GM12878 (cell line): ENCODE measurements around the gene RGS14. TPM values are rescaled to one million over a fixed set of nuclear protein-coding genes. Genes with fewer than 3 reads are reported as not detected.

Source experiments
- ATAC-seq: fragments of 200-7000 bp; cut with Tn5 transposase; 3 replicates; pipeline ENCODE4 v1.9.1; 2020; ENCODE audit warnings: mild to moderate bottlenecking, moderate library complexity
- BruUV-seq: library from RNA; stranded (reverse); fragments of 400-500 nt; replicated peaks from 2 replicates; lab custom pipeline; 2021; lab: Mats Ljungman, UMichigan
- CTCF ChIA-PET: fragments of 300-600 bp; sonication (Branson Sonifier 250); formaldehyde crosslinking; extraction: SDS; loops from one replicate; lab custom pipeline; 2021; ENCODE audit warnings: inconsistent platforms; lab: Yijun Ruan, JAX
- POLR2A ChIA-PET: fragments of 350-600 bp; formaldehyde crosslinking; extraction: SDS; loops from one replicate; lab custom pipeline; 2021; ENCODE audit warnings: inconsistent platforms; lab: Charles Lee
- RAD21 ChIA-PET: fragments of 300-600 bp; sonication (Branson Sonifier 250); formaldehyde crosslinking; loops from one replicate; lab custom pipeline; 2023; ENCODE audit warnings: antibody characterized with exemption; ENCODE audit not compliant: unreplicated experiment; lab: Charles Lee
- SMC1A ChIA-PET: fragments of 300-600 bp; sonication (Branson Sonifier 250); formaldehyde crosslinking; loops from one replicate; lab custom pipeline; 2023; ENCODE audit not compliant: unreplicated experiment, uncharacterized antibody; lab: Charles Lee
- DNase-seq: peaks from one replicate; pipeline ENCODE4 v3.0.0-alpha.2; 2011; ENCODE audit warnings: low read depth, low spot score
- FAIRE-seq: peaks from 3 replicates; lab custom pipeline; 2011; peaks lifted over from hg19 to GRCh38; lab: Jason Lieb, UNC
- H2AFZ ChIP-seq: 2 replicates; pipeline ENCODE4 v1.6.0; 2011; ENCODE audit warnings: low read depth, low read length, control low read depth; ENCODE audit not compliant: control insufficient read depth
- H3K27ac ChIP-seq: 2 replicates; pipeline ENCODE4 v1.5.1; 2011; ENCODE audit warnings: control low read depth; ENCODE audit not compliant: control insufficient read depth, insufficient read depth
- H3K27me3 ChIP-seq, 2 experiments: replicated peaks in 1 of 2; 2 replicates each; pipeline versions ENCODE4 v1.6.0 to v1.6.1; 2011; ENCODE audit warnings: low read length in 1 of 2; ENCODE audit not compliant: control insufficient read depth in 2 of 2, insufficient read depth in 2 of 2
- H3K36me3 ChIP-seq, 2 experiments: 2 replicates each; pipeline ENCODE4 v1.5.1; 2011; ENCODE audit warnings: low read length in 1 of 2; ENCODE audit not compliant: control insufficient read depth in 2 of 2, insufficient read depth in 2 of 2
- H3K4me1 ChIP-seq: 2 replicates; pipeline ENCODE4 v1.6.1; 2011; ENCODE audit warnings: mild to moderate bottlenecking, low read length, moderate library complexity, mixed read lengths; ENCODE audit not compliant: control insufficient read depth, insufficient read depth
- H3K4me2 ChIP-seq: 2 replicates; pipeline ENCODE4 v1.6.0; 2011; ENCODE audit warnings: control low read depth; ENCODE audit not compliant: control insufficient read depth, insufficient read depth
- H3K4me3 ChIP-seq: fragments of 200-600 bp; sonication (generic); 2 replicates; pipeline ENCODE4 v1.5.1; 2016
- H3K79me2 ChIP-seq: 2 replicates; pipeline ENCODE4 v1.6.0; 2011; ENCODE audit warnings: low read length; ENCODE audit not compliant: control insufficient read depth, insufficient read depth
- H3K9ac ChIP-seq: 2 replicates; pipeline ENCODE4 v1.8.0; 2011; ENCODE audit warnings: low read length, control low read depth, mixed read lengths; ENCODE audit not compliant: control insufficient read depth, insufficient read depth
- H3K9me3 ChIP-seq: replicated peaks from 3 replicates; pipeline ENCODE4 v1.5.1; 2011; ENCODE audit warnings: mild to moderate bottlenecking, low read length; ENCODE audit not compliant: control insufficient read depth, insufficient read depth
- H4K20me1 ChIP-seq: 2 replicates; pipeline ENCODE4 v1.6.0; 2011; ENCODE audit not compliant: control insufficient read depth, insufficient read depth
- CHD4 ChIP-seq: fragments of 200-600 bp; sonication (generic); IDR thresholded peaks from 2 replicates; pipeline ENCODE4 v1.6.1; 2016; ENCODE audit warnings: mild to moderate bottlenecking
- CTCF ChIP-seq, 3 experiments: IDR thresholded peaks in 2 of 3; conservative IDR thresholded peaks in 1 of 3; 2 replicates each; pipeline ENCODE4 v1.5.1; 2011; ENCODE audit warnings: low read depth in 3 of 3, low read length in 3 of 3, mild to moderate bottlenecking in 3 of 3, control low read depth in 2 of 3, moderate library complexity in 2 of 3, inconsistent platforms in 1 of 3, mixed read lengths in 1 of 3; ENCODE audit not compliant: control insufficient read depth in 2 of 3, insufficient read depth in 1 of 3; ENCODE audit errors: extremely low read depth in 1 of 3
- CUX1 ChIP-seq: IDR thresholded peaks from 2 replicates; pipeline ENCODE4 v1.6.1; 2012; ENCODE audit warnings: improper control_type of control experiment, low read depth, low read length; ENCODE audit not compliant: insufficient replicate concordance
- MTA2 ChIP-seq: fragments of 450-650 bp; IDR thresholded peaks from 2 replicates; pipeline ENCODE4 v1.6.1; 2016; ENCODE audit warnings: low read depth, mild to moderate bottlenecking, moderate library complexity
- YBX1 ChIP-seq: fragments of 450-650 bp; IDR thresholded peaks from 2 replicates; pipeline ENCODE4 v1.6.1; 2016; ENCODE audit warnings: antibody characterized with exemption
- WGBS: methylation state at CpG from one replicate; pipeline ENCODE4 v1.1.6; 2016; ENCODE audit warnings: low lambda C conversion rate; ENCODE audit not compliant: insufficient replicate concordance, insufficient coverage; ENCODE audit errors: missing lambda C conversion rate; 5-methylcytosine and 5-hydroxymethylcytosine counted together
- in situ Hi-C: fragments of 300-500 bp; cut with MboI; formaldehyde crosslinking; loops from 9 replicates; pipeline ENCODE4 v1.14.3; 2018; ENCODE audit warnings: mixed read lengths
- intact Hi-C: fragments of 100-400 bp; cut with micrococcal nuclease; formaldehyde crosslinking; loops from one replicate; pipeline ENCODE4 v1.14.2; 2022; ENCODE audit not compliant: unreplicated experiment
- polyA plus RNA-seq, 11 experiments: library from polyadenylated mRNA; depleted of rRNA in 4 of 11; unstranded in 6 of 11; stranded (reverse) in 5 of 11; fragments of >200 nt; fragmentation: Nextera tagmentation in 4 of 11; fragmentation: Illumina TruSeq in 1 of 11; extraction: Ambion mirVana in 4 of 11; extraction: Trizol in 1 of 11; gene quantifications; 1 replicate in 1 of 11; 2 replicates in 10 of 11; pipeline versions ENCODE4 v1.2.1 to v1.2.3, GENCODE V29; 2011 to 2016; ENCODE audit warnings: inconsistent platforms in 2 of 11, missing spikeins in 2 of 11, low read depth in 1 of 11
- total RNA-seq, 4 experiments: library from RNA; depleted of rRNA in 3 of 4; stranded (reverse); fragments of >200 nt in 3 of 4; fragmentation: Illumina TruSeq in 1 of 4; extraction: Trizol in 1 of 4; gene quantifications; 2 replicates each; pipeline versions ENCODE4 v1.2.1 to v1.2.3, GENCODE V29; 2013 to 2021
- TF ChIP-seq, protein P1 (sequence below): fragments of 450-650 bp; IDR thresholded peaks from 2 replicates; pipeline ENCODE4 v1.6.1; 2017; ENCODE audit warnings: low read depth, mild to moderate bottlenecking, moderate library complexity

The RGS14 gene
- total and polyA plus RNA-seq, 10 of the 15 experiments (the other 5 are each of a cell fraction or from before 2014, with no cell fraction given) = 0.19 to 88.7 (median 54.8) TPM

DNA sequence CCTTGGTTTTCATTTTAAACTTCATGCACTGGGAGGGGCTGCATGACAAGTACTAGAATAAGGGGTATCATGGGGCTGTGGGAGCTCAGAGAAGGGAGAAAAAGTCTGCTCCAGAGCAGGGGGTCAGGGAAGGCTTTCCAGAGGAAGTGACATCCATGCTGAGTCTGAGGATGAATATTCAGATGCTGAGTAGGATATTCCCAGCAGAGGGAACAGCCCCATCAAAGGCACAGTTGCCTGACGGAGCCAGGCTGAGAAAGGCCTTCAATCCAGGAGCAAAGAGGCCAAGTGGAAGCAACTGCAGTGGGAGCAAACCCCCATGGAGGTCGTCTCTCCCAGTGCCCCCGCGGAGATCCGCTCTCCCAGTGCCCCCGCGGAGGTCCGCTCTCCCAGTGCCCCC lies 38.4 kb downstream of the RGS14 start:
- CTCF ChIA-PET = interaction anchor here (1.7 kb wide), 1 partner anchor 86 kb away, joined by 4 read pairs; no protein-coding TSS in a partner anchor
- ATAC-seq = no peak
- TF ChIP-seq CTCF (IDR thresholded peaks at IDR 0.05 in 2 of 3, conservative IDR thresholded peaks at IDR 0.05 in 1 of 3; ENCODE audit: control insufficient read depth in 2 of 3, extremely low read depth in 1 of 3, insufficient read depth in 1 of 3, low read depth in 3 of 3, low read length in 3 of 3) = no peak
- TF ChIP-seq, protein P1, sequence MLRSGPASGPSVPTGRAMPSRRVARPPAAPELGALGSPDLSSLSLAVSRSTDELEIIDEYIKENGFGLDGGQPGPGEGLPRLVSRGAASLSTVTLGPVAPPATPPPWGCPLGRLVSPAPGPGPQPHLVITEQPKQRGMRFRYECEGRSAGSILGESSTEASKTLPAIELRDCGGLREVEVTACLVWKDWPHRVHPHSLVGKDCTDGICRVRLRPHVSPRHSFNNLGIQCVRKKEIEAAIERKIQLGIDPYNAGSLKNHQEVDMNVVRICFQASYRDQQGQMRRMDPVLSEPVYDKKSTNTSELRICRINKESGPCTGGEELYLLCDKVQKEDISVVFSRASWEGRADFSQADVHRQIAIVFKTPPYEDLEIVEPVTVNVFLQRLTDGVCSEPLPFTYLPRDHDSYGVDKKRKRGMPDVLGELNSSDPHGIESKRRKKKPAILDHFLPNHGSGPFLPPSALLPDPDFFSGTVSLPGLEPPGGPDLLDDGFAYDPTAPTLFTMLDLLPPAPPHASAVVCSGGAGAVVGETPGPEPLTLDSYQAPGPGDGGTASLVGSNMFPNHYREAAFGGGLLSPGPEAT = no peak
- TF ChIP-seq YBX1 = no peak
- TF ChIP-seq CHD4 = no peak
- no peak for TF ChIP-seq MTA2
- no peak for TF ChIP-seq CUX1
- TF ChIP-seq, all 136 proteins: peak for 0
- intact Hi-C loops (no loop called here), in situ Hi-C loops (loop anchor here (25.0 kb wide), 1 partner anchor 1359 kb away; no protein-coding TSS in a partner anchor)
- H3K4me3 ChIP-seq = no peak overlapping the region
- ChIA-PET SMC1A (interaction anchor here (1.6 kb wide), 1 partner anchor 17 kb away, joined by 4 read pairs; no protein-coding TSS in a partner anchor), RAD21 (no interaction called here), POLR2A (no interaction called here)
- no peaks in the 10 kb centered on the region for H3K79me2 ChIP-seq
- WGBS = 72% methylated on average over 8 of the region's 8 CpGs
- no TSS peak for BruUV-seq
- DNase-seq (no peak), FAIRE-seq (no peak)
- H4K20me1 ChIP-seq = no peaks in the 10 kb centered on the region
- H3K9ac ChIP-seq = no peak overlapping the region
- no peaks in the 10 kb centered on the region for H3K4me1 ChIP-seq
- H2AFZ ChIP-seq = no peak overlapping the region
- no peaks in the 10 kb centered on the region for H3K9me3 ChIP-seq
- H3K27me3 ChIP-seq = no peaks in the 10 kb centered on the region
- no peak overlapping the region for H3K4me2 ChIP-seq
- no peaks in the 10 kb centered on the region for H3K36me3 ChIP-seq
- H3K27ac ChIP-seq = no peak overlapping the region
